HCT116 (cell line): ENCODE results near the gene YKT6. TPM values are rescaled to one million over a fixed set of nuclear protein-coding genes. Genes with fewer than 3 reads are reported as not detected.

ENCODE experiments used
- ATAC-seq: fragments of 200-7000 bp; cut with Tn5 transposase; 2 replicates; pipeline ENCODE4 v1.9.1; 2020; ENCODE audit warnings: mild to moderate bottlenecking, moderate library complexity
- BruUV-seq: library from RNA; stranded (reverse); fragments of 400-500 nt; replicated peaks from 2 replicates; lab custom pipeline; 2021; lab: Mats Ljungman, UMichigan
- CTCF ChIA-PET: fragments of 300-600 bp; sonication (Branson Sonifier 250); formaldehyde crosslinking; loops from one replicate; lab custom pipeline; 2021; ENCODE audit warnings: antibody characterized with exemption; lab: Charles Lee
- POLR2A ChIA-PET: fragments of 300-600, 350-600 bp; sonication (Branson Sonifier 250); formaldehyde crosslinking; loops from one replicate; lab custom pipeline; 2021; ENCODE audit warnings: antibody characterized with exemption; lab: Charles Lee
- RAD21 ChIA-PET, 2 experiments: fragments of 300-600 bp; sonication (Branson Sonifier 250); formaldehyde crosslinking; loops; one replicate each; lab custom pipeline; 2023; ENCODE audit warnings: low total read pairs in 2 of 2; ENCODE audit not compliant: uncharacterized antibody in 2 of 2, unreplicated experiment in 2 of 2, low non-redundant PET in 1 of 2; lab: Charles Lee
- DNase-seq: peaks from one replicate; pipeline ENCODE4 v3.0.0-alpha.2; 2010; ENCODE audit warnings: low read depth, low spot score
- H2AFZ ChIP-seq: fragments of 200-600 bp; shearing (Covaris generic), sonication (generic); 2 replicates; pipeline ENCODE4 v1.6.1; 2017; ENCODE audit warnings: low read depth, mixed run types, mixed read lengths, antibody characterized with exemption, low read length; ENCODE audit not compliant: poor library complexity, severe bottlenecking
- H3K27ac ChIP-seq: 2 replicates; pipeline ENCODE4 v1.5.1; 2012; ENCODE audit warnings: low read depth, low read length
- H3K27me3 ChIP-seq: fragments of 200-600 bp; sonication (generic); 2 replicates; pipeline ENCODE4 v1.6.1; 2016; ENCODE audit warnings: mixed run types, low read length, mixed read lengths; ENCODE audit not compliant: insufficient read depth
- H3K36me3 ChIP-seq, 2 experiments: fragments of 200-500 bp in 1 of 2; fragments of 200-600 bp in 1 of 2; sonication (Bioruptor generic) in 1 of 2; sonication (generic) in 1 of 2; 2 replicates each; pipeline versions ENCODE4 v1.5.1 to v1.6.1; 2014 to 2016; ENCODE audit warnings: low read length in 2 of 2, inconsistent platforms in 1 of 2, mixed read lengths in 1 of 2, mixed run types in 1 of 2; ENCODE audit not compliant: insufficient read depth in 2 of 2, control insufficient read depth in 1 of 2
- H3K4me1 ChIP-seq, 2 experiments: fragments of 200-600 bp in 1 of 2; sonication (generic) in 1 of 2; 2 replicates each; pipeline versions ENCODE4 v1.5.1 to v1.6.1; 2012 to 2017; ENCODE audit warnings: low read length in 2 of 2, inconsistent platforms in 1 of 2, mild to moderate bottlenecking in 1 of 2, mixed read lengths in 1 of 2, mixed run types in 1 of 2, moderate library complexity in 1 of 2; ENCODE audit not compliant: insufficient read depth in 2 of 2, control insufficient read depth in 1 of 2
- H3K4me2 ChIP-seq: fragments of 200-600 bp; sonication (generic); 2 replicates; pipeline ENCODE4 v1.6.1; 2017; ENCODE audit warnings: mixed run types, low read length, mixed read lengths
- H3K4me3 ChIP-seq, 2 experiments: fragments of 200-600 bp in 1 of 2; sonication (generic) in 1 of 2; replicated peaks in 1 of 2; 2 replicates each; pipeline ENCODE4 v1.5.1; 2011 to 2016; ENCODE audit warnings: low read length in 2 of 2, control low read depth in 1 of 2, low read depth in 1 of 2, mild to moderate bottlenecking in 1 of 2, mixed read lengths in 1 of 2, mixed run types in 1 of 2
- H3K79me2 ChIP-seq: fragments of 200-600 bp; sonication (generic); 2 replicates; pipeline ENCODE4 v1.6.1; 2017; ENCODE audit warnings: mild to moderate bottlenecking, mixed run types, low read length, moderate library complexity, mixed read lengths; ENCODE audit not compliant: insufficient read depth
- H3K9ac ChIP-seq: fragments of 200-600 bp; sonication (generic); 2 replicates; pipeline ENCODE4 v1.6.1; 2016; ENCODE audit warnings: low read length, mixed read lengths
- H3K9me2 ChIP-seq: fragments of 200-600 bp; sonication (generic), shearing (Covaris generic); 2 replicates; pipeline ENCODE4 v1.6.1; 2017; ENCODE audit warnings: mixed run types, mild to moderate bottlenecking, moderate library complexity; ENCODE audit not compliant: insufficient read depth
- H3K9me3 ChIP-seq, 2 experiments: fragments of 200-500 bp in 1 of 2; fragments of 200-600 bp in 1 of 2; sonication (Bioruptor generic) in 1 of 2; sonication (generic) in 1 of 2; 2 replicates each; pipeline ENCODE4 v1.6.1; 2014 to 2017; ENCODE audit warnings: low read length in 2 of 2, mixed read lengths in 2 of 2, inconsistent platforms in 1 of 2, low read depth in 1 of 2, mild to moderate bottlenecking in 1 of 2, mixed run types in 1 of 2, moderate library complexity in 1 of 2; ENCODE audit not compliant: control insufficient read depth in 1 of 2, insufficient read depth in 1 of 2
- H4K20me1 ChIP-seq: fragments of 200-600 bp; sonication (generic), shearing (Covaris generic); 2 replicates; pipeline ENCODE4 v1.6.1; 2017; ENCODE audit warnings: mixed run types, mild to moderate bottlenecking, moderate library complexity; ENCODE audit not compliant: insufficient read depth
- CBX3 ChIP-seq: IDR thresholded peaks from 2 replicates; pipeline ENCODE4 v1.6.1; 2012; ENCODE audit warnings: low read depth
- EGR1 ChIP-seq: IDR thresholded peaks from 2 replicates; pipeline ENCODE4 v1.6.1; 2012; ENCODE audit warnings: low read depth
- ELF1 ChIP-seq: IDR thresholded peaks from 2 replicates; pipeline ENCODE4 v1.6.1; 2012; ENCODE audit warnings: low read depth, borderline replicate concordance
- EZH2 ChIP-seq: fragments of 200-600 bp; sonication (generic); IDR thresholded peaks from 2 replicates; pipeline ENCODE4 v1.6.1; 2017; ENCODE audit warnings: antibody characterized with exemption, mixed run types
- EZH2phosphoT487 ChIP-seq: fragments of 200-600 bp; IDR thresholded peaks from 2 replicates; pipeline ENCODE4 v1.6.1; 2018; ENCODE audit warnings: antibody characterized with exemption, borderline replicate concordance
- FOSL1 ChIP-seq: IDR thresholded peaks from 2 replicates; pipeline ENCODE4 v1.6.1; 2012; ENCODE audit warnings: low read depth
- JUND ChIP-seq: IDR thresholded peaks from 2 replicates; pipeline ENCODE4 v1.6.1; 2012
- POLR2A ChIP-seq: IDR thresholded peaks from 2 replicates; pipeline ENCODE4 v1.7.0; 2011; ENCODE audit warnings: borderline replicate concordance; ENCODE audit not compliant: insufficient read depth, insufficient read length; ENCODE audit errors: extremely low read depth
- POLR2AphosphoS5 ChIP-seq: IDR thresholded peaks from 2 replicates; pipeline ENCODE4 v1.6.1; 2011; ENCODE audit warnings: mild to moderate bottlenecking, low read depth, low read length, moderate library complexity
- RAD21 ChIP-seq: IDR thresholded peaks from 2 replicates; pipeline ENCODE4 v1.6.1; 2012; ENCODE audit warnings: low read depth, mild to moderate bottlenecking
- SIN3A ChIP-seq: IDR thresholded peaks from 2 replicates; pipeline ENCODE4 v1.6.1; 2012; ENCODE audit warnings: low read depth
- SP1 ChIP-seq: IDR thresholded peaks from 2 replicates; pipeline ENCODE4 v1.6.1; 2012; ENCODE audit warnings: low read depth
- TCF7L2 ChIP-seq: IDR thresholded peaks from 2 replicates; pipeline ENCODE4 v1.7.0; 2011; ENCODE audit warnings: borderline replicate concordance, inconsistent platforms; ENCODE audit not compliant: insufficient read depth, insufficient read length; ENCODE audit errors: extremely low read depth
- YY1 ChIP-seq: IDR thresholded peaks from 2 replicates; pipeline ENCODE4 v1.6.1; 2011; ENCODE audit warnings: low read length, low read depth, moderate library complexity, mild to moderate bottlenecking; ENCODE audit not compliant: insufficient replicate concordance; ENCODE audit errors: extremely low read depth
- ZFX ChIP-seq: fragments of 450-650 bp; IDR thresholded peaks from 2 replicates; pipeline ENCODE4 v1.6.1; 2017
- intact Hi-C: fragments of 100-400 bp; cut with micrococcal nuclease; formaldehyde crosslinking; loops from 2 replicates; pipeline ENCODE4 v1.10.0; 2022
- total RNA-seq: library from RNA; stranded (reverse); gene quantifications from one replicate; pipeline ENCODE4 v1.2.1, GENCODE V29; 2021; ENCODE audit not compliant: unreplicated experiment
- TF ChIP-seq, protein P1 (sequence below): IDR thresholded peaks from 2 replicates; pipeline ENCODE4 v1.6.1; 2012
- TF ChIP-seq, protein P2 (sequence below): IDR thresholded peaks from 2 replicates; pipeline ENCODE4 v1.6.1; 2012; ENCODE audit warnings: low read depth
- TF ChIP-seq, protein P3 (sequence below): IDR thresholded peaks from 2 replicates; pipeline ENCODE4 v1.6.1; 2012
- TF ChIP-seq, protein P4 (sequence below), 3 experiments: fragments of 200-600 bp in 1 of 3; sonication (generic) in 1 of 3; IDR thresholded peaks in 2 of 3; conservative IDR thresholded peaks in 1 of 3; 2 replicates each; pipeline ENCODE4 v1.5.1; 2012 to 2017; ENCODE audit warnings: low read depth in 2 of 3, low read length in 2 of 3, antibody characterized with exemption in 1 of 3, borderline replicate concordance in 1 of 3, control low read depth in 1 of 3, mild to moderate bottlenecking in 1 of 3, mixed read lengths in 1 of 3, mixed run types in 1 of 3, moderate library complexity in 1 of 3; ENCODE audit not compliant: insufficient read depth in 1 of 3

YKT6 gene
- total RNA-seq, 1 experiment from 2014 or later = 84.8 TPM

DNA sequence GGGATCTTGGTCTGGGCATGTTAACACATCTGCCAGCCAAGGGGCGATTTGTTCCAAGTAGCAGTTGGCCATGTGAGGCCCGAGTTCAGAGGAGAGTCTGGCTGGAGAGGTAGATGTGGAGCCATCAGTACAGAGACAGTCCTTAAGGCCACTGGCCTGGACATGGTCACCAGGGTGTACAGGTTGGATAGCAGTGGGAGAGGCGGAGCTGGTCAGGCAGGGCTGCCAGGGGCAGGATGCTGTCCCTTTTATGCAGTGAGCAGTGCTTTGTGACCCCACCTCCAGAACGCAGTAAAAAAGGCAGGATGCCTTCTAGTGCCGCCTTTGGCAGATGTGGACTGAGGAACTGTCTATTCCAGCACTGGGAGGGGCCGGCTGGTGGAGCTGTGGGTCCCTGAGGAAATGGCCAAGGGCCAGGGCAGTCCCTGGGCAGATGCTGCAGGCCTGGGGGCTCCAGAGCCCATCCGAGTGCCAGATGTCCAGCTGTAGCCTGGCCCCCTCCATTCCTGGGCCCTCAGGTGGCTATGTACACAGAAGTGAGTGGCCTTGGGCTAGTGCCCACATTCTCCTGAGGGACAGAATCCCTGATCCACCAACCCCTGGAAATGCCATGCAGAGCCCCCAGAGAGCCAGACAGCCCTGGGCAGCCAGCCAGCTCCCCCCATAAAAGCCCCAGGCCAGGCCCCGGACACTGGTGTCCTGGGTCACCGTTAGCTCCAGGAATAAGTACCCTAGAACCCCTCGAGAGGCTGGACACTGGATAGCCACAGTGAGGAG lies 42.5 kb upstream of the YKT6 start:
- no peak for ATAC-seq
- CTCF ChIA-PET = no interaction called here

More for the DNA sequence above, 42.5 kb upstream of the YKT6 start:
- no peak for DNase-seq
- Histone ChIP-seq H3K4me2 (no peak overlapping the region), H3K4me1 (no peaks in the 10 kb centered on the region), H3K4me3 (no peak overlapping the region), H3K9me2 (no peaks in the 10 kb centered on the region), H3K9ac (no peak overlapping the region), H3K27ac (no peak overlapping the region), H3K79me2 (no peaks in the 10 kb centered on the region), H2AFZ (no peak overlapping the region), H3K9me3 (no peaks in the 10 kb centered on the region), H3K36me3 (no peaks in the 10 kb centered on the region), H3K27me3 (no peaks in the 10 kb centered on the region), H4K20me1 (no peaks in the 10 kb centered on the region)
- POLR2A ChIA-PET = no interaction called here
- RAD21 ChIA-PET = no interaction called here
- intact Hi-C loops = no loop called here
- no TSS peak for BruUV-seq
- TF ChIP-seq, protein P1, sequence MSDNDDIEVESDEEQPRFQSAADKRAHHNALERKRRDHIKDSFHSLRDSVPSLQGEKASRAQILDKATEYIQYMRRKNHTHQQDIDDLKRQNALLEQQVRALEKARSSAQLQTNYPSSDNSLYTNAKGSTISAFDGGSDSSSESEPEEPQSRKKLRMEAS = no peak
- TF ChIP-seq TCF7L2 = no peak
- no peak for TF ChIP-seq RAD21
- TF ChIP-seq, protein P2, sequence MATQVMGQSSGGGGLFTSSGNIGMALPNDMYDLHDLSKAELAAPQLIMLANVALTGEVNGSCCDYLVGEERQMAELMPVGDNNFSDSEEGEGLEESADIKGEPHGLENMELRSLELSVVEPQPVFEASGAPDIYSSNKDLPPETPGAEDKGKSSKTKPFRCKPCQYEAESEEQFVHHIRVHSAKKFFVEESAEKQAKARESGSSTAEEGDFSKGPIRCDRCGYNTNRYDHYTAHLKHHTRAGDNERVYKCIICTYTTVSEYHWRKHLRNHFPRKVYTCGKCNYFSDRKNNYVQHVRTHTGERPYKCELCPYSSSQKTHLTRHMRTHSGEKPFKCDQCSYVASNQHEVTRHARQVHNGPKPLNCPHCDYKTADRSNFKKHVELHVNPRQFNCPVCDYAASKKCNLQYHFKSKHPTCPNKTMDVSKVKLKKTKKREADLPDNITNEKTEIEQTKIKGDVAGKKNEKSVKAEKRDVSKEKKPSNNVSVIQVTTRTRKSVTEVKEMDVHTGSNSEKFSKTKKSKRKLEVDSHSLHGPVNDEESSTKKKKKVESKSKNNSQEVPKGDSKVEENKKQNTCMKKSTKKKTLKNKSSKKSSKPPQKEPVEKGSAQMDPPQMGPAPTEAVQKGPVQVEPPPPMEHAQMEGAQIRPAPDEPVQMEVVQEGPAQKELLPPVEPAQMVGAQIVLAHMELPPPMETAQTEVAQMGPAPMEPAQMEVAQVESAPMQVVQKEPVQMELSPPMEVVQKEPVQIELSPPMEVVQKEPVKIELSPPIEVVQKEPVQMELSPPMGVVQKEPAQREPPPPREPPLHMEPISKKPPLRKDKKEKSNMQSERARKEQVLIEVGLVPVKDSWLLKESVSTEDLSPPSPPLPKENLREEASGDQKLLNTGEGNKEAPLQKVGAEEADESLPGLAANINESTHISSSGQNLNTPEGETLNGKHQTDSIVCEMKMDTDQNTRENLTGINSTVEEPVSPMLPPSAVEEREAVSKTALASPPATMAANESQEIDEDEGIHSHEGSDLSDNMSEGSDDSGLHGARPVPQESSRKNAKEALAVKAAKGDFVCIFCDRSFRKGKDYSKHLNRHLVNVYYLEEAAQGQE = no peak
- no peak for TF ChIP-seq CBX3
- TF ChIP-seq EGR1 = no peak
- TF ChIP-seq, protein P3, sequence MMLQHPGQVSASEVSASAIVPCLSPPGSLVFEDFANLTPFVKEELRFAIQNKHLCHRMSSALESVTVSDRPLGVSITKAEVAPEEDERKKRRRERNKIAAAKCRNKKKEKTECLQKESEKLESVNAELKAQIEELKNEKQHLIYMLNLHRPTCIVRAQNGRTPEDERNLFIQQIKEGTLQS = no peak
- no peak for TF ChIP-seq EZH2
- no peak for TF ChIP-seq JUND
- TF ChIP-seq ZFX = no peak
- TF ChIP-seq, protein P4, sequence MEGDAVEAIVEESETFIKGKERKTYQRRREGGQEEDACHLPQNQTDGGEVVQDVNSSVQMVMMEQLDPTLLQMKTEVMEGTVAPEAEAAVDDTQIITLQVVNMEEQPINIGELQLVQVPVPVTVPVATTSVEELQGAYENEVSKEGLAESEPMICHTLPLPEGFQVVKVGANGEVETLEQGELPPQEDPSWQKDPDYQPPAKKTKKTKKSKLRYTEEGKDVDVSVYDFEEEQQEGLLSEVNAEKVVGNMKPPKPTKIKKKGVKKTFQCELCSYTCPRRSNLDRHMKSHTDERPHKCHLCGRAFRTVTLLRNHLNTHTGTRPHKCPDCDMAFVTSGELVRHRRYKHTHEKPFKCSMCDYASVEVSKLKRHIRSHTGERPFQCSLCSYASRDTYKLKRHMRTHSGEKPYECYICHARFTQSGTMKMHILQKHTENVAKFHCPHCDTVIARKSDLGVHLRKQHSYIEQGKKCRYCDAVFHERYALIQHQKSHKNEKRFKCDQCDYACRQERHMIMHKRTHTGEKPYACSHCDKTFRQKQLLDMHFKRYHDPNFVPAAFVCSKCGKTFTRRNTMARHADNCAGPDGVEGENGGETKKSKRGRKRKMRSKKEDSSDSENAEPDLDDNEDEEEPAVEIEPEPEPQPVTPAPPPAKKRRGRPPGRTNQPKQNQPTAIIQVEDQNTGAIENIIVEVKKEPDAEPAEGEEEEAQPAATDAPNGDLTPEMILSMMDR (IDR thresholded peaks at IDR 0.05 in 2 of 3, conservative IDR thresholded peaks at IDR 0.05 in 1 of 3; ENCODE audit: borderline replicate concordance in 1 of 3, insufficient read depth in 1 of 3, low read depth in 2 of 3, low read length in 2 of 3) = no peak
- no peak for TF ChIP-seq POLR2A
- TF ChIP-seq SIN3A = no peak
- no peak for TF ChIP-seq SP1
- no peak for TF ChIP-seq EZH2phosphoT487
- no peak for TF ChIP-seq ELF1
- TF ChIP-seq POLR2AphosphoS5 = no peak
- TF ChIP-seq FOSL1 = no peak
- TF ChIP-seq YY1 = no peak
